HepG2 (cell line): Measurements from ENCODE around the gene TCFL5. TPM values are rescaled to one million over a fixed set of nuclear protein-coding genes. Genes with fewer than 3 reads are reported as not detected.

Experiments
- ASH2L ChIP-seq: fragments of 300-600, 200-600 bp; sonication (generic); IDR thresholded peaks from 2 replicates; pipeline ENCODE4 v1.7.0; 2017; ENCODE audit warnings: low read depth, mild to moderate bottlenecking, moderate library complexity, mixed read lengths, low read length; ENCODE audit not compliant: insufficient read length
- BRD4 ChIP-seq: sonication (generic); formaldehyde crosslinking; IDR thresholded peaks from 2 replicates; pipeline ENCODE4 v1.4.0; 2020; ENCODE audit warnings: missing genetic modification reagents
- HNRNPH1 ChIP-seq: fragments of 200-400 bp; formaldehyde crosslinking; optimal IDR thresholded peaks from 2 replicates; pipeline ENCODE3; 2017; ENCODE audit warnings: mild to moderate bottlenecking, low read depth, low read length
- KDM5B ChIP-seq: sonication (generic); formaldehyde crosslinking; IDR thresholded peaks from 2 replicates; pipeline ENCODE4 v1.4.0; 2020; ENCODE audit warnings: missing genetic modification reagents, mild to moderate bottlenecking, borderline replicate concordance
- KMT2A ChIP-seq: sonication (generic); formaldehyde crosslinking; IDR thresholded peaks from 2 replicates; pipeline ENCODE4 v1.4.0; 2020; ENCODE audit warnings: missing genetic modification reagents
- NFE2L1 ChIP-seq: sonication (generic); formaldehyde crosslinking; IDR thresholded peaks from 2 replicates; pipeline ENCODE4 v1.4.0; 2020; ENCODE audit warnings: missing genetic modification reagents, mild to moderate bottlenecking, borderline replicate concordance
- NKX3-1 ChIP-seq: sonication (generic); formaldehyde crosslinking; IDR thresholded peaks from 2 replicates; pipeline ENCODE4 v1.5.0; 2020; ENCODE audit warnings: missing genetic modification reagents
- PBX2 ChIP-seq: IDR thresholded peaks from 2 replicates; pipeline ENCODE4 v1.6.1; 2016; ENCODE audit warnings: control low read depth
- RARA ChIP-seq: IDR thresholded peaks from 2 replicates; pipeline ENCODE4 v1.6.1; 2016; ENCODE audit warnings: missing genetic modification reagents, missing compliant biosample characterization
- REPIN1 ChIP-seq: sonication (generic); formaldehyde crosslinking; IDR thresholded peaks from 2 replicates; pipeline ENCODE4 v1.8.0; 2022; ENCODE audit warnings: missing genetic modification reagents, low read depth, mild to moderate bottlenecking, borderline replicate concordance
- REST ChIP-seq, 2 experiments: IDR thresholded peaks; 2 replicates each; pipeline ENCODE4 v1.6.1; 2011 to 2012; ENCODE audit warnings: low read length in 2 of 2, borderline replicate concordance in 1 of 2, low read depth in 1 of 2, mild to moderate bottlenecking in 1 of 2, moderate library complexity in 1 of 2
- SALL2 ChIP-seq: sonication (generic); formaldehyde crosslinking; IDR thresholded peaks from 2 replicates; pipeline ENCODE4 v1.8.1; 2023; ENCODE audit warnings: mild to moderate bottlenecking, missing genetic modification reagents, inconsistent platforms
- SNAPC4 ChIP-seq: sonication (generic); formaldehyde crosslinking; IDR thresholded peaks from 2 replicates; pipeline ENCODE4 v1.4.0; 2020; ENCODE audit warnings: mild to moderate bottlenecking, missing genetic modification reagents
- SP1 ChIP-seq, 2 experiments: fragments of 450-650 bp in 1 of 2; sonication (generic) in 1 of 2; formaldehyde crosslinking in 1 of 2; IDR thresholded peaks; 2 replicates each; pipeline versions ENCODE4 v1.4.0 to v1.6.1; 2016 to 2020; ENCODE audit warnings: missing genetic modification reagents in 1 of 2
- TEAD2 ChIP-seq: sonication (generic); formaldehyde crosslinking; IDR thresholded peaks from 2 replicates; pipeline ENCODE4 v1.9.0; 2021; ENCODE audit warnings: missing genetic modification reagents
- TRIM24 ChIP-seq: sonication (generic); formaldehyde crosslinking; IDR thresholded peaks from 2 replicates; pipeline ENCODE4 v1.8.0; 2022; ENCODE audit warnings: mild to moderate bottlenecking, missing genetic modification reagents
- ZFY ChIP-seq: sonication (generic); formaldehyde crosslinking; IDR thresholded peaks from 2 replicates; pipeline ENCODE4 v1.4.0; 2020; ENCODE audit warnings: missing genetic modification reagents
- ZFYVE20 ChIP-seq: sonication (generic); formaldehyde crosslinking; IDR thresholded peaks from 2 replicates; pipeline ENCODE4 v1.8.0; 2023; ENCODE audit warnings: low read depth, mild to moderate bottlenecking, moderate library complexity, missing genetic modification reagents, borderline replicate concordance
- ZNF24 ChIP-seq: fragments of 450-650 bp; IDR thresholded peaks from 2 replicates; pipeline ENCODE4 v1.6.1; 2017; ENCODE audit warnings: antibody characterized with exemption, mild to moderate bottlenecking
- ZNF354B ChIP-seq: sonication (generic); formaldehyde crosslinking; IDR thresholded peaks from 2 replicates; pipeline ENCODE4 v1.8.0; 2022; ENCODE audit warnings: mild to moderate bottlenecking, missing genetic modification reagents
- ZNF431 ChIP-seq: sonication (generic); formaldehyde crosslinking; IDR thresholded peaks from 2 replicates; pipeline ENCODE4 v1.9.0; 2022; ENCODE audit warnings: missing genetic modification reagents, low read depth, mild to moderate bottlenecking, borderline replicate concordance
- polyA plus RNA-seq, 8 experiments: library from polyadenylated mRNA; depleted of rRNA in 3 of 8; stranded (reverse) in 7 of 8; unstranded in 1 of 8; fragments of >200 nt; fragmentation: Illumina TruSeq in 4 of 8; extraction: Trizol in 4 of 8; gene quantifications; 2 replicates each; pipeline versions ENCODE4 v1.2.1 to v1.2.3, GENCODE V29; 2011 to 2016; ENCODE audit warnings: low read depth in 4 of 8, missing spikeins in 1 of 8, mixed read lengths in 1 of 8; ENCODE audit not compliant: insufficient read depth in 1 of 8
- total RNA-seq, 5 experiments: library from RNA; depleted of rRNA; stranded (reverse); fragments of >200 nt; fragmentation: Illumina TruSeq; extraction: Trizol; gene quantifications; 2 replicates each; pipeline ENCODE4 v1.2.3, GENCODE V29; 2016; ENCODE audit warnings: low read depth in 1 of 5

TCFL5 gene
- total and polyA plus RNA-seq, 2 of the 13 experiments (the other 11 are each of a cell fraction or from before 2014, with no cell fraction given), result 14.8 to 20.0 TPM

- TF ChIP-seq ZFYVE20 (CRISPR knock-in tag) (no peak), KMT2A (CRISPR knock-in tag) (peak; percentile 98), RARA (CRISPR knock-in tag) (0 out of 2 replicates have a peak, but pooled peaks have one; percentile 16), ZFY (peak; percentile 85), SALL2 (no peak), TEAD2 (CRISPR knock-in tag) (0 out of 2 replicates have a peak, but pooled peaks have one; percentile 15), BRD4 (peak; percentile 86), REST (IDR thresholded peaks at IDR 0.05; ENCODE audit: borderline replicate concordance in 1 of 2, low read depth in 1 of 2, low read length in 2 of 2) (no peak), PBX2 (CRISPR knock-in tag) (no peak), REPIN1 (CRISPR knock-in tag) (no peak), ZNF354B (CRISPR knock-in tag) (peak; percentile 65; the same call in 1 of the 2 replicates), SP1 (IDR thresholded peaks at IDR 0.05) (no peak), SP1 (CRISPR knock-in tag; IDR thresholded peaks at IDR 0.05) (peak; percentile 58), KDM5B (no peak), ZNF431 (CRISPR knock-in tag) (0 out of 2 replicates have a peak, but pooled peaks have one; percentile 20), HNRNPH1 (no peak), SNAPC4 (no peak), ZNF24 (no peak), TRIM24 (no peak), ASH2L (peak; percentile 91), NKX3-1 (CRISPR knock-in tag) (no peak), NFE2L1 (CRISPR knock-in tag) (no peak)
Measured at GRCh38 chr20:62804627-62805154, 56.9 kb downstream of the TCFL5 start, which contains the start of gene OGFR (continued).
